ENCODE data around the gene PTBP3.

DNA sequence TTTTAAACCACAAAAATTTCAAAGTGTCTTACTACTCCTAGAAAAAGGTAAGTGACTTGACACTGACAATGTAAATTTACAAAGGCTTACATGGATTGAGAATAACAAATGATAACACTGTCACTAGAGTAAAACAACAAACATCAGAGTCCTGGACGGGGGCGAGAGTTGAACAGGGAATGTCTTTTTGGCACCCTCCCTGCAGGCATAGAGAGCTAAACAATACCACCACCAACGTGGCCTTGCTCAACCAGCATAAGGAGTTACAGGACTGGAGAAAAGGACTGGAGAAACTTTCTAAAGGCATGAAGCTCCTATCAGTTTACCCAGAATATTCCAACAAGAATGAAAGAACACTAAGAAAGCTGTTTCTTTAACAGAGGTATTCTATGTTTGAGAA lies 55.3 kb downstream of the PTBP3 start:
- TF ChIP-seq, protein P1, sequence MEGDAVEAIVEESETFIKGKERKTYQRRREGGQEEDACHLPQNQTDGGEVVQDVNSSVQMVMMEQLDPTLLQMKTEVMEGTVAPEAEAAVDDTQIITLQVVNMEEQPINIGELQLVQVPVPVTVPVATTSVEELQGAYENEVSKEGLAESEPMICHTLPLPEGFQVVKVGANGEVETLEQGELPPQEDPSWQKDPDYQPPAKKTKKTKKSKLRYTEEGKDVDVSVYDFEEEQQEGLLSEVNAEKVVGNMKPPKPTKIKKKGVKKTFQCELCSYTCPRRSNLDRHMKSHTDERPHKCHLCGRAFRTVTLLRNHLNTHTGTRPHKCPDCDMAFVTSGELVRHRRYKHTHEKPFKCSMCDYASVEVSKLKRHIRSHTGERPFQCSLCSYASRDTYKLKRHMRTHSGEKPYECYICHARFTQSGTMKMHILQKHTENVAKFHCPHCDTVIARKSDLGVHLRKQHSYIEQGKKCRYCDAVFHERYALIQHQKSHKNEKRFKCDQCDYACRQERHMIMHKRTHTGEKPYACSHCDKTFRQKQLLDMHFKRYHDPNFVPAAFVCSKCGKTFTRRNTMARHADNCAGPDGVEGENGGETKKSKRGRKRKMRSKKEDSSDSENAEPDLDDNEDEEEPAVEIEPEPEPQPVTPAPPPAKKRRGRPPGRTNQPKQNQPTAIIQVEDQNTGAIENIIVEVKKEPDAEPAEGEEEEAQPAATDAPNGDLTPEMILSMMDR (conservative IDR thresholded peaks at IDR 0.05 in 1 of 2, IDR thresholded peaks at IDR 0.05 in 1 of 2; ENCODE audit: low read depth in 1 of 2, low read length in 2 of 2), result no peak
- no peak for TF ChIP-seq EZH2 (IDR thresholded peaks at IDR 0.05; ENCODE audit: low read length, missing control alignments)

Measured in fibroblast of lung (primary cell).